GM18511 (cell line): ENCODE data around the gene TGOLN2.

Experiments used
- ATAC-seq: cut with Tn5 transposase; IDR thresholded peaks from one replicate; pipeline ENCODE4 v1.9.1; 2021; ENCODE audit warnings: mild to moderate bottlenecking, moderate library complexity; ENCODE audit not compliant: unreplicated experiment

The TGOLN2 gene

DNA sequence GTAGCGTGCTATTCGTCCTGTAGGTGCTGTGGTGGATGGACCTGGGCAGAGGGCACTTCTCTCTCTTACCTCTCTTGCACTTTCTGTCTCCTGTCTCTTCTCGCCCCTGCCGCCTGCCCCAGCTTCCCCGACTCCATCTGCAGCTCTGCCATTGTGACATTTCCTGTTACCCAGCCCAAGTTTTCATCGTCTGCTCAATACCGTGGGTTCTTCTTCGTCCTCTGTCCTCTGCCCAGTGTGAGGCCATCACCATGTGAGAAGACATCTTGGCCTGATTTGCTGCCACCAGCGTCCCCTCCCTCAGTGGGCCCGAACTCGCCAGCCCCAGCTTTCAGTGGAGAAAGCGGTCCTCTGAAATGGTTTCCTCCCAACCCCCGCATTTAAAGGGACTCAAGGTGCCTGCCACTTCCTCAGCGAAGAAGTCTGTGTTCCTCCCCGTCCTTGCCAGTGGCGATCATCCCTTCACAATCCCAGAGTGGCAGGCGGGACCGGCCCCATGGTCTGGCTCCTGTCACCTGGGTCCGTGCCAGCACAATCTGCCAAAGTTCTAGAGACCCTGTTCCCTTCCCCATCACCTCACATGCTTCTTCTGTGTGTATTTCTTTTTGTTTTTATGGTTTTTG is 18.0 kb downstream of the TGOLN2 start:
- no peak for ATAC-seq

DNA sequence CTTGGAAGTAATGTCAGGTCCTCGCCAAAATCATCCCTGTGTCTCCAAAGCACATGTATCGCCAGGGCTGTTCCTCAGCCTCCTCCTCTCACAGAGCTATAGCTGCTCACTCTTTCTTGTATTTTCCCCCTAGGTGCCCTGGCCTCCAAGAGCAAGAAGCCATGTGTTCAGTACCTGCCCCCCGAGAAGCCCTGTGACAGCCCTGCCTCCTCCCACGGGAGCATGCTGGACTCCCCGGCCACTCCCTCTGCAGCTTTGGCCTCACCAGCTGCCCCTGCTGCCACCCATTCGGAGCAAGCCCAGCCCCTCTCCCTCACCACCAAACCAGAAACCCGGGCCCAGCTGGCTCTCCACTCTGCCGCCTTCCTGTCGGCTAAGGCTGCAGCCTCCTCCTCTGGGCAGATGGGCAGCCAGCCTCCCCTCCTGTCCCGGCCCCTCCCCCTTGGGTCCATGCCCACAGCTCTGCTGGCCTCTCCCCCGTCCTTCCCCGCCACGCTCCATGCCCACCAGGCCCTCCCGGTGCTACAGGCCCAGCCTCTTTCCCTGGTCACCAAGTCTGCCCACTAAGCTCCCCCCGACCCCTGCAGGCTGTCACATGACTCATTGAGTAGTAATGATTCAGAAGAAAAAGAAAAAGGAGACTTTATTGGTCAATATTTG is 18.8 kb downstream of the TGOLN2 start:
- ATAC-seq, result no peak

DNA sequence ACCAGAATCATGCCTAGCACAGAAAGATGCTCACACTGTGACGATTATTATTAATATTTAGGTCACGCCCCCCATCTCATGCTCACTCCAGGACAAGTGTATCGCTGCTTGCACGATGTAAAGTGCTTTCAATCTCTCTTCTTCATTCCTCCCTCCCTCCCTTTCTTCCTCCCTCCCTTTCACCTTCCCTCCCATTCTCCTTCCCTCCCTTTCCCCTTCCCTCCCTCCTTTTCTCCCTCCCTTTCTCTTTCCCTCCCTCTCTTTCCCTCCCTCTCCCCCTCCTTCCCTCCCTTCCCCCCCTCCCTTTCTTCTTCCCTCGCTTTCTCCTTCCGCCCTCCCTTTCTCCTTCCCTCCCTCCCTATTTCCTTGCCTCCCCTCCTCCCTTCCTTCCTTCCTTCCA is 19.6 kb downstream of the TGOLN2 start:
- no peak for ATAC-seq

DNA sequence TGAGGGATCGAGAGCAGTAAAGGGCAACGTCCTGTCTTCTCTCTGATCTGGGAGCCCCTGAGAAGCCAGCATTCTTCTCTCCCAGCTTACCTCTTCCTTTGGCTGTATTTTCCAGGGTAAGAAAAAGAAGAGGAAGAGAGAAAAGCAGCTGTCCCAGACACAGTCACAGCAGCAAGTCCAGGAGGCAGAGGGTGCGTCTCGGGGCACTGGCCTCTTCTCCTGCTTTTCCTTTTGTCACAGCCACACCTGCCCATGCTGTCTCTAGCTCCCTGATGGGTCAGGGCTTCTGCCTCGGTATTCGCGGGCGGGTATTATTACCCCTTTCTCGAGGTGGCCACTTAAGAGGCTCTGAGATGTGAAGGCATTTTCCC is 20.3 kb downstream of the TGOLN2 start:
- no peak for ATAC-seq

DNA sequence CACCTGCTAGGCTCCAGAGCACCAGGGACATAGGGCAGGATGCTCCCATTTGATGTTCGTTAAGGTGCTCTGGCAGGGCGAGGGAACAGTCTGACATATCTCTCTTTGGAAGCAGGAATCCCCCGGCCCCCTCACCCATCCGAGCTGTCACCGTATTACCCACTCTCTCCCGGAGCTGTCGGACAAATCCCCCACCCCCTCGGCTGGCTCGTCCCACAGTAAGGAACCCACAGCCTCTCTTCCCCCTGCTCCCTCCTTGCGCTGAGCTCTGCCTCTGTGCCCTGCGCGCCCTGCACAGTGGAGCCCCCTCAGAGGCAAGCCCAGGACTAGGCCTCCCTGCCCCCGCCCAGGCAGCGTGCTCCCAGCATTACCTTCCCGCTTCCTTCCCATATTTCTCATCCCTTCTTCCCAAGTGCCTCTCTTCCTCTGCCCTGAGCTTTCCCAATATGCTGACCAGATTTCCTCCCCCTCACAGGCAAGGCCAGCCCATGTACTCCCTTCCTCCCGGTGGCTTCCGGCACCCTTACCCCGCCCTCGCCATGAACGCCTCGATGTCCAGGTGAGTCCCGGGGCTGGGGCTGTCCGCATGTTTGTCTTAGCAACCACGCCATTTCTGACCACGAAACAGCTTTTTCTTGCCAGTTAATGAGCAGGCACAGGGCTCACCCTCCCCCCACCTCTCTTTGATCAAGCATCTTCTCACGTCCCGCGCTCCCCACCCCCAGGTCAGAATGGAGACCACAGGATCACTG is 23.8 kb downstream of the TGOLN2 start:
- no peak for ATAC-seq

DNA sequence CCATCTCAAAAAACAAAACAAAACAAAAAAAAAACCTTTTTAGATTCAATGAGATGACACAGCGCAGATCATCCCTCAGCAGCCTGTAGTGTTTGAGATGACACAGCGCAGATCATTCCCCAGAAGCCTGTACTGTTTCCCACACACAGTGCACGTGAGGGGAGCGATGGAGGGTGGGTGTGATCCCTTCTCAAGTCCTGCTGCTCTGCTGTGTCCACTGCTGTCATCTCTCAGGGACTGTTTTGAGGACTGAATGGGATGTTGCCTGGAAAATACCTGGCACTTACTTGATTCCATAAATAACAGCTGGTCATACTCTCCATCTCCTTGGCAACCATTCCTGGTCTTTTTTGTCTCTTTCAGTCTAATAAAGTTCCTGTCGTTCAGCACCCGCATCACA is 25.7 kb downstream of the TGOLN2 start:
- no peak for ATAC-seq

DNA sequence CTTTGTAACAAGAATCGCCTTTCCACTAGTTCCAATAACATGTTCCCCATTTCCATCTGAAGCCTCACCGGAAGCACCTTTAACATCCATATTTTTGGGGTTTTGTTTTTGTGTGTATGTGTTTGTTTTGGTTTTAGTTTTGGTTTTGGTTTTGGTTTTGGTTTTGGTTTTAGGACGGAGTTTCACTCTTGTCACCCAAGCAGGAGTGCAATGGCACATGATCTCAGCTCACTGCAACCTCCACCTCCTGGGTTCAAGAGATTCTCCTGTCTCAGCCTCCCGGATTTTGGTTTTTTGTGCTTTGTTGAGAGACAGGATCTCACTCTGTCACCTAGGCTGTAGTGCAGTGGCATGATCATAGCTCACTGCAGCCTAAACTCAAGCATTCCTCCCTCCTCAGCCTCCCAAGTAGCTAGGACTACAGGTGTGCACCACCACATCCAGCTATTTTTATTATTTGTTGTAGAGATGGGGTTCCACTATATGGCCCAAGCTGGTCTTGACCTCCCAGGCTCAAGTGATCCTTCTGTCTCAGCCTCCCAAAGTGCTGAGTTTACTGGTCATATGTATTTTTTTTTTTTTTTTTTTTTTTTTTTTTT is 36.3 kb downstream of the TGOLN2 start:
- ATAC-seq, result no peak

DNA sequence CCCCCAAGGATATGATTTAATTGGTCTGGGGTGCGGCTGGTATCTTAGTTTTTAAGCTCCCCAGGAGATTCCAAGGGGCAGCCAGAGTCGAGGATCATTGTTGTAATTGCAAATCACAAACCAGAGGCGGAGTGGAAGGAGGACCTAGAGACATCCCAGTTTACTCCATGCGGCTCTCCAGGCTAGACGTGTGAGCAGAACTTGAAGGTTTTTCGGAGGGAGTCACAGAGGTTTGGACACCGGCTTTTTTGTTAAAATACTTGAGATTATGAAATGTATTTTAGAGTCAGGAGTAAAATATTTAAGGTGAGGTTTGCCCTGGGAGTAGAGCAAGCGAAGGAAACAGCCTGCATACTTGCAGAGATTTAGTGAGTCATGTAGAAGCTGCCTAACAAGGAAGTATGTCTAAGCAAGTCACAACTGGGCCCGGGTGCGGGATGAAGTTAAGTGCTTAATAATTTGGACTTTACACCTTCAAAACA is 39.5 kb downstream of the TGOLN2 start:
- no peak for ATAC-seq

DNA sequence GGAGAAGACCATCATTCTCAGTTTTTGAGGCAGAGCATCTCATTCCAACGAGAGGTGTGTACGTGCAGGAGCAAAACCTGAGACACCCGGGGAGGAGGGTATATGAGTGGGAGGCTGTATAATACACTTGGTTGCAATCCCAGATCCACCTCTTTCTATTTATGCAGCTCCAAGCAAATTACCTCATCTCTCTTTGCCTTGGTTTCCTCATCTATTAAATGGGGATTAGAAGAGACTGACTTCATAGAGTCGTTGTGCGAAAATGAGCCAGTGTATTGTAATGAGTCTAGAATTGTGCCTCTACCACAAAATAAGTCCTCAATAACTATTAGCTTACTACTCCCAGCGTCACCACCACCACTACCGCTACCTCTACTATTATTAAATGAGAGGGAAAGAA is 40.1 kb downstream of the TGOLN2 start:
- ATAC-seq, result no peak

DNA sequence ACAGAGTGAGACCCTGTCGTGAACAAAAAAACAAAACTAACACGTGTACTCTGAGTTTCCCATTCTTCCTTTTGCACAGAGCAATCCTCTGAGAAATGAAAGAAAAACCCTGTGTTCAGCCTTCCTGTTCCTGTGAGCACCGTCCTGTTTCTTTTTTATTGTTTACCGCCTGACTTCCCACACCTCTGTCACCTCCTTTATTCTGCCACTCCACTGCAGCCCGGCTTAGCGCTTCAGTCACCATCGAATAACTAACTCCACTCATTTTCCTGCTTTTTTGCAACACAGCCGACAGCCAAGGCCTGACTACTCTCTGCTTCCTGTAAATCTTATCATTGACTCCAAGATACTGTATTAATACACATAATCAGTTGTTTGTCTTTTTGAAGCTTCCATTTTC is 40.9 kb downstream of the TGOLN2 start:
- no peak for ATAC-seq

DNA sequence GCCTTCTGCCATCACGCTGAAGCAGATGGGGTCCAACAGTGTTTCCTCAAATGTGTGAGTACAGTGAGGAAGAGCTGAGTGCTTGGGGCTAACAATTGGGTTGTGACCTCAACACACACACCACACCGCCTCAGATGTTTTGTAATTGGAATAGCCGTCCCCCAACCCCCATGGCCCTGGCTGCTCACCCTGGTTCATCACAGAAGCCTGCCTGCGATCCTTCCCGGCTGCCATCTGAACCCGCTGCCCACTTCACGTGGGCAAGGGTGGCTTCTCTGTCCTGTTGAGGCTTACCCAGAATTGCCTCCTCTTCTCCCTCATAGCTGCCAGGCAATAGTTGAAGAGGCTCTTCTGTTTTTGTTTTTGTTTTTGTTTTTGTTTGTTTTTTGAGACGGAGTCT is 44.1 kb downstream of the TGOLN2 start:
- ATAC-seq, result no peak

DNA sequence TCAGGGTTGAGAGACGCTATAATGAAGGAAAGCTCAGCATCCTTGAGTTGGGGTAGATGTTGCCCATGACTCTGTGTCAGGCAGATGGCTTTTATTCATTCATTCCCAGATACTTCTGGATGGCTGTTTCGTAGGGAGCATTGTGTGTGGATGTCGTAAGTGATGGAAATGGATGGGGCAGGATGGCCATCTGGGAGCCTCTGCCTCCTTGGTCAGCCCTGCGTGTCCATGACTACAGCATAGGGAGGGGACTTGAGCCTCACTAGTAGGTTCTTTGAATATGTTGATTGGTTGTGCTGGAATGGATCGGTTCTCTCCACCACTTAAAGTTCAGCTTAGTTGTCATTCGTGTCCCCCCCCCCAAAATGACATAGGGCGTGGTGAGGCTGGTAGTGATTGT is 44.9 kb downstream of the TGOLN2 start:
- ATAC-seq, result no peak

DNA sequence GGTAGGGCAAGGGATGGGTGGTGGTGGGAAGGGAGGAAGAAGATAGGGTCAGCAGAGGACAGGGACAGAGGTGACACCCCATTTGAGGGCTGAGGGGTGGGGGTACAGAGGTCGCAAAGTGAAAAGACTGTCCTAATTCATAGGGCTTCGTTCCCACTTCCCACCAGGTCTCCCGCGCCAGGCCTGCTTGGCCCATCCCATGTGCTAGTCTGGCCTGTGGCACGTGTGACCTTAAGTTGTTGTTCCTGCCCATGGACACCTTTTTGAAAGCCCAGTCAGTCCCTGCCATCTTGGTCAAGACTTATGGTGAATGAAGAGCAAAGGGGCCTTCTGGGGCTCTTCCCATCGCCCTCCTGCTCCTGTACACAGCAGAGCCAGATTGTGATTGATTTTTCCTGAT is 46.2 kb downstream of the TGOLN2 start:
- no peak for ATAC-seq

DNA sequence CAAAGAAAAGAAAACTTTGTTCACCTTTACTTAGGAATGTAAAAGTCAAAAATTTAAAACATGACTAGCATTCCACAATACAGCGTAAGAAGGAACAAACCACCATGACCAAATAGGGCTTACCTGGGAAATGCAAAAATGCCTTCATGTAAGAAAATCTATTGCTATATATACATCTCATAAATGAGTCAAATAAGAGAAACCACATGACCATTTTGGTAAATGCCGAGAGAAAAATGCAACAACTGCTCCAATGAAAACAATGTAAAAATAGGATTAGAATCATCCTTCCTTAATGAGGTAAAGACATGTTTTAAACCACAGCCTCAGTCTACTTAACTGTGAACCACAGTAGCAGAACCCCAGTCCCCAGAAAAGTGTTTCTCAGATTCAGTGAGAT is 49.4 kb downstream of the TGOLN2 start:
- no peak for ATAC-seq

DNA sequence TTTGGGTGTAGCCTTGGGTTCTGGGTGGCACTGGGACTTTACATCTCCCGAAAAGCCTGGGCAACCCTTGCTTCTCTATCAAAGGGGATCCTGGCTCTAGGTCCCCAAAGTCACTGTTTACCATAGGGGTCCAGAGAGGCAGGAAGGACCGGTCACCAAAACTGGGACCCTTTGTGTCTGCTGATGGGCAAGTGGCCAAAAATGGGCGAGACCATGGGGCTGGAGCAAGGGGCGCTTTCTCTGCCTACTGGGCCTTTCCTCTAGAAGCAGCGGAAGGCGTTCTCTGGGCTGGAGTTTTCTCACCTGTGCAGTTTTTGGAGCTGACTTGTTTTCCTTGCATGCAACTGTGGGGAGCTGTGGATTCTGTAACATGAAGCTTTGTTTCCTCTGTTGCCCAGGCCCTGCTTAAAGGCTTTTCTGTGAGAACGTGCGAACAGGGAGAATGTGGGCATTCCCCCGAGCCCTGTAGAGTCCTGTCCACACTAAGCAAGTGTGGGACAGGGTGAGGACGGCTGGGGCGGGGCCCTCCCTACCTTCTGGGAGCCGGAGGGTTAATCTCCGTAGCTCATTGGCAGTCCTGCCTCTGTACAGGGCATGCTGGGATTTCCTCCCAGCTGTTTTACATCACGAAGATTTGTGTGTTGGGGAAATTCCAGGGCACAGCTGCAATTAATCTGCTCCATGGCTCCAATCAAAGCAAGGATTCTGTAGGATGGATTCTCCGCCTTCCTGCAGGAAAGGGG is 50.2 kb downstream of the TGOLN2 start:
- ATAC-seq, result no peak

DNA sequence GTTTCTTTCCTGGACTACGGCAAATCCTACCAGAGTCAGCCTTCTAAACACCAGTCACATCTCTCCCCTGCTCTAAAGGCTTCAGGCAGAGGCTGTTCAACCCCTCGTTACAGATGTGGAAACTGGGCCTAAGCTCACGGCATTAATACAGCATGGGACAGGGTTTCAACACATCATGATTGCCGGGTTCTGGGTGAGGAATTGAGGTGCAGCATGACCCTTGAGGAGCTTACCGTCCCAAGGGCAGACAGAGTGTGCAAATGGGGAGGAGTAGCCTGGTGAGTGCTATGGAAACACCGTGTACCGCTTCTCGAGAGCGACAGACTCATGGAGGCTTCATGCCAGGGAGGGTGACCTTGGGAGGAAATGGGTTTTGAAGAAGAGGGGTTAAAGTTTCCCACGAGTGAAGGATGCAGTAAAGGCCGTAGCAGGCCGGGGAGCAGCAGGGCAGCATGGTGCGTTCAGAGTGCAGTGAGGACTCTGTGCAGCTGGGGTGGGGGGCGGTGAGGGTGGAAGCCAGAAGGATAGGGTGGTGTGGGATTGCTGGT is 51.1 kb downstream of the TGOLN2 start:
- no peak for ATAC-seq

DNA sequence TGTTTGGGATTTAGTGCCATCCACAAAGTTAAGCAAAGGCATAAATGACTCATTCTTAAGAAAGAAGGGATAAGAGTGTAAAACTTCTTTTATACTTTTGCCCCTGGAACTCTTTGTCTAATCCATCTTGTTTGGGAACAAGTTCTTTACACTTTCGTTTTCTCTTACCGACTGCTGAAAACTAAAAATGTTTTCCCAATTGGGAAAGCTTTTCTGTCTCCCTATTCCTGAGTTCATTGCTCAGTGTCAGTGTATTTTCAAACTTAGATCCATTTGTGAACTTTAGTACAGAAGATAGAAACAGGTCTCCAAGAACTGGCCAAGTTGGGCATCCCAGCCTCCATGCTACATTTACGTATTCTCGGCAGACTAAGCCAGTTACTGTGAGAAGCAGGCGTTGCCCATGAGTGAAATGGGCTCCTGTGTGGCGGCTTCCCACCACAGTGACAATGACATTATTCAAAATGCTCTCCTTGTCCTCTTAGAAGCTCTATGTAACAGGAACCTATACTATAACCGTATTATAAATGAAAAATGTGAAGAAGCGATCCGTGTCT is 51.7 kb downstream of the TGOLN2 start:
- no peak for ATAC-seq

DNA sequence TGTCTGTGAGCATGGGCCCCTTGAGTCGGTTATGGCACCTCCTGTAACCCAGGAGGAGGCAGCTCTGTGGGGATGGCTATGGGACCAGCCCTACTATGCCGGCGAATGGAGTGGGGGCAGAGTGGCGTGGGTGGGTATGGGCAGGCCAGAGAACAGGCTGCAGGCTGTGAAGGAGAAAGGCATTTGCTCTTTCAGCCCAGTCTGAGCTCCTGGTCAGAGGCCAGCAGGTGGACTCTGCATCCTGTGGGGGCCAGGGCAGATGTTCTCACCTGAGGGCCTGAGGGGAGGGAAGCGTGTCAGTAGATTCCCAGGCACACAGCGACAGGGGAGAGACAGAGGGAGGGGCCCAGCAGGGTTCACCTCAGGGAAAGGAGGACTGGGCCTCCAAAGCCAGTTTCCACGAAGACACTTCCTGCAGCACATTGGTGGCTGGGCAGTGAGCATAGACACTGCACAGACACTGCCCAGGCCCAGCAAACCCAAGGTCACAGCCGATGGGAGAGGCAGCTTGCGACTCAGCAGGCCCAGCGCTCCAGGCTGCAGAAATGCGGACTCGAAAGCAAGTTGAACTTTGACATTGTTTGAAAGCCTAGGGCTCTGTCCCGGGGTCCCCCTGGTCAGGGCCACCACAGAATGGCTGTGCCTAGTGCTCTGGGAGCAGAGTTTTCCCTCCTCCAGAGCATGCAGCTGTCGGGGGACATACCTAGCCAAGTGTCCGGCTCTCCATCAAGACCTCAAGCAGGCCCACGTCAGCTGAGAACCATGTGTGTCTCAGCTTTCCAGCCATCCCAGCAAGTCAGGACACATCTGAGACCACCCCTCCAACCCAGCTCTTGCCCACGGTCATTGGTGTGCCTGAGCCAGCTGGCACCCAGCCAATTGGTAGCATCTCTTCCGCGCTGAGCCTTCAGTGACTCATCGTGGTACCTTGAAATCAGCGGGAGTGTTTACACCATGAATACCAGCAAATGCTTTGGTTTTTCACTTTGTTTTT is 53.8 kb downstream of the TGOLN2 start:
- no peak for ATAC-seq

DNA sequence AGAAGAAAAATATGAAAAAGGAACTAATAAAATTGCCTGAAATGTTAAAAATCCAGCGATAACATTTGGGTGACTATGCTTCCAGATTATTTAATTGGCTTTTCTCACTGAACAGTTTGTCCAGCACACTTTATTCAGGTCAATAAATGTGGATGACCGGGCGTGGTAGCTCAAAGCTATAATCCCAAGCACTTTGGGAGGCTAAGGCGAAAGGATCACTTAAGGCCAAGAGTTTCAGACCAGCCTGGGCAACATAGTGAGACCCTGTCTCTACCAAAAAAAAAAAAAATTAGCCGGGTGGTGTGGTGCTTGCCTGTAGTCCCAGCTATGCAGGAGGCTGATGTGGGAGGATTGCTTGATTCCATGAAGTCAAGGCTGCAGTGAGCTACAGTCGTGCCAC is 55.4 kb downstream of the TGOLN2 start:
- no peak for ATAC-seq
